Activated CD4-positive, alpha-beta T cell treated with anti-CD3 and anti-CD28 coated beads for 1 hour (primary cell): Measurements from ENCODE around the gene TRDN.
"Not testable (repeated sequence)": the region's sequence is repeated elsewhere in the genome, so short reads cannot be mapped to it uniquely, and the experiment has no call there.

Source experiments
- DNase-seq: peaks from one replicate; pipeline ENCODE4 v3.0.0-alpha.2; 2020

TRDN gene

DNA sequence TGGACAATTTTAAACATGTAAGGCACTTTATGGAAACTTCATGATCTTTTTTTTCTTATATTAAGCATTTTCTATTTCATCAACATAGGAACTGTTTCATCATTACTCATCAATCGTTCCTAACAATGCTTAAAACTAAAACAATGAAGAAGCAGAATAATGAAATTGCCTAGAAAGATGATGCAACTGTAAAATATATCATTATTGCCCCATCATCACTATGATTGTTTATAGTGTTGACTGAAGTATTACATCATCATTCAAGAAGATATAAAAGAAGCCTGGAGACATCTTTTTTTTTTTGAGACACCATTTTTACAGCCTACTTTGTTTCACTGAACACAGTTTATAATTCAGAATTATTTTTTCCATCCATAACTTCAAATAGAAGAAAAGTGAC lies 147.2 kb downstream of the TRDN start:
- no peak for DNase-seq

- DNase-seq = no peak
These were observed 155.8 kb downstream of the TRDN start for GRCh38 chr6:123480986-123481385.

- not testable (repeated sequence) for DNase-seq
These were observed 164.6 kb downstream of the TRDN start for GRCh38 chr6:123472025-123472702.

DNA sequence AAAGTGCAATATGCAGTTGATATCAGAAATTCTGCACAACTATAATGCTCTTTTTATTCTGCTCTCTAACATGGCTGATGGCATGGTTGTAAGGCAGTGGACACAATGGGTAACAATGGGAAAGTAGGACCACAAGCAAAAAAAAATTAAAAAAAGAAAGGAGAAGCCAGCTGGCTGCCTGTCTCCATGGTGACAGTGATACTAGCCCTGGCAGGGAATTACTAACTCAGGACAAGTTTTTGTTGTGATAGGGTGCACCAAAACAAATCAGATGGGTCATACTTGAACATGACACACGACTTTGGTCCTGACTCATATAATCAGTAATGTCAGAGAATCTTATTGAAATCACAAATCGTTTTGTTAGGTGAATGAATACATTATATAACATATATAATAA lies 169.4 kb downstream of the TRDN start:
- no peak for DNase-seq

- no peak for DNase-seq
These were observed 174.6 kb downstream of the TRDN start for GRCh38 chr6:123462152-123462551.

GRCh38 chr6:123458218-123458617 lies 178.5 kb downstream of the TRDN start:
- DNase-seq = no peak

- DNase-seq = no peak
These were observed 179.9 kb downstream of the TRDN start for GRCh38 chr6:123456836-123457235.

GRCh38 chr6:123454448-123454847 lies 182.3 kb downstream of the TRDN start:
- no peak for DNase-seq

DNA sequence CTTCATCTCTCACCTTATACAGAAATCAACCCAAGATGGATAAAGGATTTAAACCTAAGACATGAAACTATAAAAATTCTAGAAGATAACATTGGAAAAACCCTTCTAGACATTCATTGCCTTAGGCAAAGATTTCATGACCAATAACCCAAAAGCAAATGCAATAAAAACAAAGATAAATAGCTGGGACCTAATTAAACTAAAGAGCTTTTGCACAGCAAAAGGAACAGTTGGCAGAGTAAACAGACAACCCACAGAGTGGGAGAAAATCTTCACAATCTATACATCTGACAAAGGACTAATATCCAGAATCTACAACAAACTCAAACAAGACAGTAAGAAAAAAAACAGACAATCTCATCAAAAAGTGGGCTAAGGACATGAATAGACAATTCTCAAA lies 183.7 kb downstream of the TRDN start:
- not testable (repeated sequence) for DNase-seq

- DNase-seq = no peak
These were observed 188.4 kb downstream of the TRDN start for GRCh38 chr6:123448306-123448884.

DNA sequence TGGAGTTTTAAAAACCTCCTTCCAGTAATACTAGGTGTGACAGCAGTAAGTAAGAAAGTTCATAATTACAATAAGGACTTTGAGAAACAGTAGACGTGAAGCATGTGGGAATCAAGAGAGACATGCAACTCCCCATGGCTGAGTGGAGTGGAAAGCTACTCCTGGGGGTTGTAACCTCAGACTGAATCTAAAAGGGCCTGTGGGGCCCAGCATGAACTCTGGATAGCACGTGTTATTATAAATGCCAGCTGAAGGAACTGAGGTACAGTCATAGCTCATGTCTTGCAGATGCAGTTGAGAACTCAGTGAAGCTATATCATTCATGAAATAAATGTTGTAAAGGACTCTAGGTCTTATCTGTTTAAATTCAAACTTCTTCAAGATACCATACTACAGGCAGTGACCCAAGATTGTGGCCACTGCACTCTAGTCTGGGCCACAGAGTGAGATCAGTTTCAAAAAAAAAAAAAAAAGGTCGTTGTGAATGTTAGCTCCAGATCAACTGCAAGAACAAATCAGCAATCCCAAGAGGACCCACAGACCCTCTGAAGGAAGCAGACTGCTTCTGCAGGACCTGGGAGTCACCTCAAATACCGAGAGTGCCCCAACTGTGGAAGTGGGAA lies 189.3 kb downstream of the TRDN start:
- DNase-seq = no peak

DNA sequence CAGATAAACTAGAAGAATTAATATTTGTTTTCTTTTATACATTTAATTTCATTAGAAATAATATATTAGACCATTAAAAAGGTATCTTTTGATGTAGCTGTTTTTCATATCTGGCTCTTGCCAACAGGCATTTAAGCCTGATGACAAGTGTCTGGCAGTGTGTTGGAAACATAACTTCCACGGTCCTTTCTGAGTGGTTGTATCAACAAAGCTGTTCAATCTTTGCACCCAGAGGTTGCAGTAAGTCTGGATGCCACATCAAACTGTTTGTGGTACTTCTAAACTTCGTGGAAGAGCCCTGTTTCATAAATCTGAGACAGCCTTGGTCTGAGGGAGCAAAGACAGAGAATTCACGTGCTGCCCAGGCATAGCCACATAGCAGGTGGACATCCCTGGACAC lies 197.4 kb downstream of the TRDN start:
- no peak for DNase-seq

GRCh38 chr6:123434186-123434585 lies 202.6 kb downstream of the TRDN start:
- no peak for DNase-seq

DNA sequence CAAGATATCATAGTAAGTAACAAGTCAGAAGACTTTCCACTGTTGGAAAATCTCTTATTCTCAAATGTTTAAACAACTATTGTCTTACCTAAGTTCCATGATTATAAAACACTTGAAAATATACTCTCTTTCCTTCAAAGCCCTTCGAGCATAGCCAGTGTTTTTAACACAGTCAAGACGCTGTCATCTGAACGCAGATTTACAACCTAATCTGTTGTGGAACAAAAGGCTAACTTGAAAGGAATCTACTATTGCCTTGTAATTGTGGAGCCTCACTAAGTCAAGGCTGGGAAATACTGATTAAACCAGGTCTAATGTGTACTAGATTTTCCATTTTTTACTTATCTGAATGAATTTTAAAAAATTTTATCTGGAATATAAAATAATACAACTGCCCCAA lies 205.8 kb downstream of the TRDN start:
- no peak for DNase-seq

GRCh38 chr6:123427008-123427407 lies 209.7 kb downstream of the TRDN start:
- no peak for DNase-seq

DNA sequence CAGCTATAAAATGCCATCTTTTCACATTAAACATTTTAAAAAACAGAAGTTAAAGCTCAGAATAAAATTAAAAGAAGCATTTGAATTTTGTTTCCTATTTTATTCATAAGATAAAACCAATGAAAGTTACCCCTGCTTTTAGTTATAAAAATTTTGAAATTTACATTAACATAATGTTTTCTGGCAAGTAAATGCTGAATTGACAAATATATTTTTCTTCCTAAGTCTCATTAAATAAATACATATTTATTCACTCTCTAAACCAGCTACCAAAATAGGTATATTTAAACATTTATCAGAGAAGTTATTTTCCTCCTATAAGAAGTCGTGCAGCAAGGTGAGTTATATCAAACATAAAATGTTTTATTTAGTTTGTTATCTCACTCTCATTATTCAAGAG lies 213.6 kb downstream of the TRDN start:
- DNase-seq = no peak

GRCh38 chr6:123420512-123420911 lies 216.2 kb downstream of the TRDN start:
- no peak for DNase-seq

- DNase-seq = no peak
These were observed 218.7 kb downstream of the TRDN start for GRCh38 chr6:123418071-123418470.

GRCh38 chr6:123417535-123417934 lies 219.2 kb downstream of the TRDN start:
- DNase-seq = no peak

DNA sequence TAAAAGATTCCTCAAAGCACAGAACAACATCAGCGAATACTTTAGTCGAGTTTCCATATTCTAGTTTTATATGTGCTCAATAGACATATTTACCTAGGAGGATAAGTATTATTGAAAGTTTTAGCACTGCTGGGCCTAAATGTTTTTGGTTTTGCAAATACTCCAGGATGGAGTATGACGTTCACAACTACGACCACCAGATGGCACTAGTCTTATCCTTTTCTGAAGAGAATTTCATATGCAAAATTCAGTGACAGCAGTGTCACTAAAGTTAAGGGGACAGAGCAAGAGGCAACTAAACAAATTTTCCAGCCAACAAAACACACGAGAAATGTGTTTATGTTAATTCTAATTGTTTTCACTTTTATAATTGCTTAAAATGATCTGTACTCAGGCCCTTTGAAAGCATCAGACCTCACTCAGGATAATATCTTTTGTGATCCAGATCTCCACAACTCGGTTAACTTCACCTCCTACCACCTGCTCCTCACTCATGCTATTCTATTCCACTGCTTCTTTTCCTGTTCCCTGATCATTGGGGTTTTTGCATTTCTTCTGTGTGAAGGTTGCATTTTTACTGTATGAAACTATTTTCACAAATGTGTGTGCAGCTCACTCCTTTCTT lies 220.8 kb downstream of the TRDN start:
- no peak for DNase-seq

GRCh38 chr6:123404975-123405374 lies 231.8 kb downstream of the TRDN start:
- no peak for DNase-seq

- DNase-seq = no peak
These were observed 234.7 kb downstream of the TRDN start for GRCh38 chr6:123402052-123402451.

GRCh38 chr6:123398072-123398471 lies 238.7 kb downstream of the TRDN start:
- no peak for DNase-seq

GRCh38 chr6:123393331-123393730 lies 243.4 kb downstream of the TRDN start:
- DNase-seq = no peak
